GM19463 (cell line): ENCODE data around the gene VAMP2.

Source experiments
- ATAC-seq: cut with Tn5 transposase; IDR thresholded peaks from one replicate; pipeline ENCODE4 v1.9.1; 2021; ENCODE audit warnings: mild to moderate bottlenecking, moderate library complexity; ENCODE audit not compliant: unreplicated experiment

Gene VAMP2

GRCh38 chr17:8143581-8144400, 19.0 kb downstream of the VAMP2 start:
- ATAC-seq = no peak

- ATAC-seq = no peak
Observed at GRCh38 chr17:8142887-8143580, 19.7 kb downstream of the VAMP2 start.

- no peak for ATAC-seq
Observed at GRCh38 chr17:8142158-8142886, 20.4 kb downstream of the VAMP2 start.

- ATAC-seq = no peak
Observed at GRCh38 chr17:8141741-8142140, 21.0 kb downstream of the VAMP2 start.

- no peak for ATAC-seq
Observed at GRCh38 chr17:8141045-8141444, 21.7 kb downstream of the VAMP2 start.

- no peak for ATAC-seq
Observed at GRCh38 chr17:8140065-8141029, 22.4 kb downstream of the VAMP2 start.

- ATAC-seq = peak; percentile 87
Observed at GRCh38 chr17:8138672-8139371, 23.9 kb downstream of the VAMP2 start.

GRCh38 chr17:8138374-8138671, 24.4 kb downstream of the VAMP2 start:
- ATAC-seq = no peak

- ATAC-seq = no peak
Observed at GRCh38 chr17:8137645-8138373, 24.9 kb downstream of the VAMP2 start.

- no peak for ATAC-seq
Observed at GRCh38 chr17:8133941-8134340, 28.8 kb downstream of the VAMP2 start.

GRCh38 chr17:8133399-8133798, 29.3 kb downstream of the VAMP2 start:
- no peak for ATAC-seq

- ATAC-seq = no peak
Observed at GRCh38 chr17:8131844-8132441, 30.8 kb downstream of the VAMP2 start.

- ATAC-seq = no peak
Observed at GRCh38 chr17:8128125-8128784, 34.5 kb downstream of the VAMP2 start.

GRCh38 chr17:8126491-8127066, 36.2 kb downstream of the VAMP2 start:
- ATAC-seq = peak; percentile 33

- ATAC-seq = peak; percentile 2
Observed at GRCh38 chr17:8125947-8126490, 36.7 kb downstream of the VAMP2 start.

GRCh38 chr17:8125154-8125946, 37.4 kb downstream of the VAMP2 start:
- no peak for ATAC-seq
